Gastroesophageal sphincter (tissue), 3 donors: ENCODE measurements around the gene METRNL.

Experiments
- CTCF ChIP-seq, 4 experiments: fragments of 200-600 bp in 2 of 4; fragments of 450-650 bp in 2 of 4; sonication (generic) in 1 of 4; IDR thresholded peaks; one replicate each; pipeline ENCODE4 v1.5.1; 2017 to 2019; ENCODE audit warnings: antibody characterized with exemption in 4 of 4, mild to moderate bottlenecking in 2 of 4, moderate library complexity in 2 of 4
- EP300 ChIP-seq: sonication (generic); formaldehyde crosslinking; IDR thresholded peaks from one replicate; pipeline ENCODE4 v1.6.1; 2017; ENCODE audit warnings: antibody characterized with exemption, mild to moderate bottlenecking
- POLR2AphosphoS5 ChIP-seq: sonication (generic); formaldehyde crosslinking; IDR thresholded peaks from one replicate; pipeline ENCODE4 v1.6.1; 2017; ENCODE audit warnings: antibody characterized with exemption

GRCh38 chr17:83070800-83071341, 8.5 kb upstream of the METRNL start:
- TF ChIP-seq CTCF (IDR thresholded peaks at IDR 0.05), result no peak
- TF ChIP-seq POLR2AphosphoS5, result no peak
- TF ChIP-seq EP300, result no peak
